Adrenal gland (tissue), 12 donors: Measurements from ENCODE around the gene ARID4B. TPM values are rescaled to one million over a fixed set of nuclear protein-coding genes. Genes with fewer than 3 reads are reported as not detected.

Source experiments
- DNase-seq, 7 donors: peaks; one replicate each; pipeline ENCODE4 v3.0.0-alpha.2; 2019 to 2020
- H3K27ac ChIP-seq, 5 donors: fragments of 200-600 bp; sonication (generic) in 4 of 5; 1 replicate in 3 of 5; 2 replicates in 2 of 5; pipeline versions ENCODE4 v1.5.1 to v1.8.0; 2016 to 2020; ENCODE audit warnings: mild to moderate bottlenecking in 1 of 5
- H3K27me3 ChIP-seq: fragments of 200-600 bp; 2 replicates; pipeline ENCODE4 v1.8.0; 2021
- H3K36me3 ChIP-seq, 2 donors: fragments of 200-600 bp; replicated peaks in 1 of 2; 1 replicate in 1 of 2; 2 replicates in 1 of 2; pipeline versions ENCODE4 v1.5.1 to v1.8.0; 2018 to 2022
- H3K4me1 ChIP-seq, 2 donors: fragments of 200-600 bp; replicated peaks in 1 of 2; 1 replicate in 1 of 2; 2 replicates in 1 of 2; pipeline versions ENCODE4 v1.5.1 to v1.8.0; 2018 to 2021
- H3K4me3 ChIP-seq, 4 donors: fragments of 200-600 bp; sonication (generic) in 3 of 4; one replicate each; pipeline ENCODE4 v1.5.1; 2016 to 2018
- H3K9me3 ChIP-seq, 3 donors: fragments of 200-600 bp; sonication (generic) in 1 of 3; replicated peaks in 1 of 3; 1 replicate in 2 of 3; 2 replicates in 1 of 3; pipeline versions ENCODE4 v1.5.1 to v1.8.0; 2016 to 2021
- POLR2A ChIP-seq, 2 donors: fragments of 450-650 bp; IDR thresholded peaks; one replicate each; pipeline ENCODE4 v1.6.1; 2017; ENCODE audit warnings: antibody characterized with exemption in 2 of 2, mild to moderate bottlenecking in 2 of 2, moderate library complexity in 1 of 2
- WGBS, 4 donors: extraction: QIAGEN DNeasy Blood & Tissue Kit in 2 of 4; methylation state at CpG; one replicate each; pipeline versions ENCODE4 v1.1.5 to v1.1.7; 2013 to 2017; 5-methylcytosine and 5-hydroxymethylcytosine counted together
- intact Hi-C, 2 donors: fragments of 100-400 bp; cut with DNase I; formaldehyde crosslinking; loops; one replicate each; pipeline versions ENCODE4 v1.14.1 to v1.15.0; 2022 to 2023
- polyA plus RNA-seq, 3 donors: library from polyadenylated mRNA; stranded (reverse); fragments of 200-250 nt in 2 of 3; fragments of 350-450 nt in 1 of 3; fragmentation: Illumina TruSeq in 1 of 3; extraction: RNeasy Lipid Tissue Mini Kit (QIAGEN cat#74804) in 1 of 3; gene quantifications; one replicate each; pipeline ENCODE4 v1.2.3, GENCODE V29; 2013 to 2014
- total RNA-seq, 9 donors: library from RNA; depleted of rRNA in 4 of 9; stranded (reverse); fragments of >200 nt in 4 of 9; fragments of 120-200 nt in 1 of 9; fragmentation: NEBNext Ultra II Directional in 1 of 9; extraction: Animal tissue kit (Norgen Biotek cat#: 25700) in 1 of 9; gene quantifications; one replicate each; pipeline versions ENCODE4 v1.1.0 to v1.2.4, GENCODE V29; 2013 to 2023
- TF ChIP-seq, protein P1 (sequence below), 6 experiments: fragments of 450-650 bp in 4 of 6; fragments of 200-600 bp in 2 of 6; sonication (generic) in 1 of 6; IDR thresholded peaks; 1 replicate in 5 of 6; 2 replicates in 1 of 6; pipeline versions ENCODE4 v1.5.1 to v1.8.0; 2016 to 2021; ENCODE audit warnings: antibody characterized with exemption in 6 of 6, mild to moderate bottlenecking in 2 of 6, moderate library complexity in 1 of 6
- donor health status: healthy with polysubstance abuse.
- donor health status: Bipolar disorder and iron deficiency.
- donor health status: DM: yes; HTN: yes; CAD: no.
- donor health status: DM: no; HTN: no; CAD: no.
- donor health status: DM: no; HTN: no; CAD: no.
- donor health status: DM: yes; HTN: yes; CAD: no.

ARID4B gene
- total and polyA plus RNA-seq, 12 donors: 12.4 to 44.0 (median 28.1) TPM

DNA sequence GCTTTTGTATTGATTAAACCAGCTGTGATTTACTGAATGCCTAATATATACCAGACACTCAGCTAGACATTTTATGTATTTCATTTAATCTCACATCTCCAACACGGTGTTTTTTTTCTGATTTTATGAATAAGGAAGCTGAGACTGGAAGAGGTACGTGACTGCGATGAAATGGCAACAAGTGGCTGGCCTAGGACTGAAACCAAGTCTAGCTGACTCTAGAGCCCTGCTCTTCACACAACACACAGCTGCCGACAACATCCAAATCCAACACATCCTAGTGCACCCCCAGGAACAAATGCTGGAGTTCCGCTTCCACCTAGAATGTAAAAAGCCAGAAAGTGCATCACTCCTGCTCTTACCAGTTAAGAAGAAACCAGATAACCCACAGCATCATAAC lies 188.7 kb downstream of the ARID4B start:
- Histone ChIP-seq H3K27ac (no peak overlapping the region), H3K36me3 (peaks cover 0 to 64% of the 10 kb centered on the region in 2 donors), H3K4me3 (no peak overlapping the region), H3K9me3 (no peaks in the 10 kb centered on the region), H3K4me1 (no peaks in the 10 kb centered on the region), H3K27me3 (no peaks in the 10 kb centered on the region)
- TF ChIP-seq, protein P1, sequence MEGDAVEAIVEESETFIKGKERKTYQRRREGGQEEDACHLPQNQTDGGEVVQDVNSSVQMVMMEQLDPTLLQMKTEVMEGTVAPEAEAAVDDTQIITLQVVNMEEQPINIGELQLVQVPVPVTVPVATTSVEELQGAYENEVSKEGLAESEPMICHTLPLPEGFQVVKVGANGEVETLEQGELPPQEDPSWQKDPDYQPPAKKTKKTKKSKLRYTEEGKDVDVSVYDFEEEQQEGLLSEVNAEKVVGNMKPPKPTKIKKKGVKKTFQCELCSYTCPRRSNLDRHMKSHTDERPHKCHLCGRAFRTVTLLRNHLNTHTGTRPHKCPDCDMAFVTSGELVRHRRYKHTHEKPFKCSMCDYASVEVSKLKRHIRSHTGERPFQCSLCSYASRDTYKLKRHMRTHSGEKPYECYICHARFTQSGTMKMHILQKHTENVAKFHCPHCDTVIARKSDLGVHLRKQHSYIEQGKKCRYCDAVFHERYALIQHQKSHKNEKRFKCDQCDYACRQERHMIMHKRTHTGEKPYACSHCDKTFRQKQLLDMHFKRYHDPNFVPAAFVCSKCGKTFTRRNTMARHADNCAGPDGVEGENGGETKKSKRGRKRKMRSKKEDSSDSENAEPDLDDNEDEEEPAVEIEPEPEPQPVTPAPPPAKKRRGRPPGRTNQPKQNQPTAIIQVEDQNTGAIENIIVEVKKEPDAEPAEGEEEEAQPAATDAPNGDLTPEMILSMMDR (IDR thresholded peaks at IDR 0.05): no peak
- TF ChIP-seq POLR2A (IDR thresholded peaks at IDR 0.05): no peak
- DNase-seq: no peak
- intact Hi-C loops: no loop called here
- WGBS, 4 donors: 95 to 99% (median 97%) methylated on average over 5 of the region's 5 CpGs

DNA sequence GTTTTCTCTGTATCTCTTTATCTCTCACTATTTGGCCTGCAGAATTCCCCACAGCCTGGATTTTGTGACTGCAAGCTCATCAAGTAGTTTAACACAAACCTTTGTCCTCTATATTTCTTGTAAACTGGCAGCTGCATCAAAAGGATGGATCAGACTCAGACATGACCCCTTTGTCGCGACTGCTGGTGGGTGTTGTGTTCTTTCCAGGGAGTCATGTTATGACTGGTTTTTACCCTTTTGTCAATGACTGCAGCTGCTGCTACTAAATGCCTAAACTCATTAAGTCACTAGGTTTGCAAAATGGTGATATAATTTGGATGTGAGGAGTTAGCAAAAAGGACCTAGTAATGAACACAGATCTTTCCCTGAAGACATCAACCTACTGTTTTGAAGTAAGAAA lies 189.2 kb downstream of the ARID4B start:
- no peak for DNase-seq
- WGBS, 4 donors: 72 to 76% (median 73%) methylated on average over 2 of the region's 2 CpGs
- H3K27ac ChIP-seq: no peak overlapping the region
- H3K9me3 ChIP-seq: no peaks in the 10 kb centered on the region
- no peaks in the 10 kb centered on the region for H3K27me3 ChIP-seq
- H3K4me1 ChIP-seq: no peaks in the 10 kb centered on the region
- H3K4me3 ChIP-seq: no peak overlapping the region
- peaks cover 0 to 69% of the 10 kb centered on the region in 2 donors for H3K36me3 ChIP-seq
- no peak for TF ChIP-seq POLR2A (IDR thresholded peaks at IDR 0.05)
- TF ChIP-seq, protein P1 (IDR thresholded peaks at IDR 0.05): no peak
- intact Hi-C loops: no loop called here

DNA sequence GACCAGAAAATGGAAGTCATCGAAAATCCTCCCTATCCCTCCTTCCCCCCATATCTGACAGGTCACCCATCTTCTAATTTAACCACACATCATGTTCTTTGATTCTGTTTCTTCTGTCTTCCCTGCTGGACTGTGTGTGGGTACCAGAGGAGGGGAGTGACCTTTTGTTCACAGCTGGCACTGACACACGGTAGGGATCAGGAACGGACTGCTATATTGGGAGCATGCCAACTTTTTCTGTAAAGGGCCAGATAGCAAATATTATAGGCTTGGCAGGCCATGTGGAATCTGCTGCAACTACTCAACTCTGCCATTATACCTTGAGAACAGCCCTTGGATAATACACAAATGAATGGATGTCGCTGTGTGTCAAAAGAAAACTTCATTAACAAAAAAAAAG lies 191.9 kb downstream of the ARID4B start:
- WGBS, 4 donors: 54 to 60% (median 57%) methylated on average over 4 of the region's 4 CpGs
- H3K36me3 ChIP-seq: peaks cover 0 to 68% of the 10 kb centered on the region in 2 donors

DNA sequence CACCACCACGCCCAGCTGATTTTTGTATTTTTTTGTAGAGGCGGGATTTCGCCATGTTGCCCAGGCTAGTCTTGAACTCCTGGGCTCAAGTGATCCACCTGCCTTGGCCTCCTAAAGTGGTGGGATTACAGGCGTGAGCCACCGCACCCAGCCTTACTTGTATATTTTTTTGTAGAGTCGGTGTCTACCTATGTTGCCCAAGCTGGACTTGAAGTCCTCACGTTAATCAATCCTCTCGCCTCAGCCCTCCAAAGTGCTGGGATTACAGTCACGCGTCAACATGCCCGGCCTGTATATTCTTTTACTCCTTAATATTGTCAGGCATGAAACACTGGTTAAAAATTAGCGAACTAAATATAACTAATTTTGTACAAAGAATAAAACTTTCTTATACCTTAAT lies 193.8 kb downstream of the ARID4B start:
- intact Hi-C loops: no loop called here
- TF ChIP-seq, protein P1 (IDR thresholded peaks at IDR 0.05): no peak
- TF ChIP-seq POLR2A (IDR thresholded peaks at IDR 0.05): no peak
- H3K4me1 ChIP-seq: peaks cover 0 to 2% of the 10 kb centered on the region in 2 donors
- H3K27ac ChIP-seq: no peak overlapping the region
- 96 to 97% (median 97%) methylated on average over 12 of the region's 12 CpGs for WGBS, 4 donors
- no peak overlapping the region for H3K4me3 ChIP-seq
- H3K9me3 ChIP-seq: no peaks in the 10 kb centered on the region
- no peaks in the 10 kb centered on the region for H3K27me3 ChIP-seq
- no peak for DNase-seq
- peaks cover 0 to 55% of the 10 kb centered on the region in 2 donors for H3K36me3 ChIP-seq

More for the DNA sequence above, 191.9 kb downstream of the ARID4B start:
- intact Hi-C loops: no loop called here
- Histone ChIP-seq H3K4me3 (no peak overlapping the region), H3K27me3 (no peaks in the 10 kb centered on the region), H3K4me1 (no peaks in the 10 kb centered on the region), H3K9me3 (no peaks in the 10 kb centered on the region), H3K27ac (no peak overlapping the region)
- no peak for DNase-seq
- TF ChIP-seq, protein P1 (IDR thresholded peaks at IDR 0.05): no peak
- TF ChIP-seq POLR2A (IDR thresholded peaks at IDR 0.05): no peak
